ENCODE results near the gene DARS2. TPM values are rescaled to one million over a fixed set of nuclear protein-coding genes. Genes with fewer than 3 reads are reported as not detected.

The DARS2 gene
- total RNA-seq, 4 donors from 2014 or later: 5.5 to 9.1 (median 7.7) TPM

DNA sequence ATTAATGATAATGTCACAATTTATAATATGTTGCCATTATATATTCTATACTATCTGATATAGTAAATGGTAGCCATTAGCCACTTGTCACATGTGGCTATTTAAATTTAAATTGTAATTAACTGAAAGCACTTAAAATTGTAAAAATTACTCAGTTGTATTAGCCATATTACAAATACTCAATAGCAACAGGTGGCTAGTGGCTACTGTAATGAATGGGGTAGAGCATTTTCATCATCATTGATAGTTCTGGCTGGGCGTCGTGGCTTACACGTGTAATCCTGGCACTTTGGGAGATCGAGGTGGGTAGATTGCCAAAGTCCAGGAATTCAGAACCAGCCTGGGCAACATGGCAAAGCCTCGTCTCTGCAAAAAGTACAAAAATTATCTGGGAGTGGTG is 60.2 kb downstream of the DARS2 start:
- H3K27ac ChIP-seq (replicated peaks in 1 of 4): no peak overlapping the region
- intact Hi-C loops (cut with DNase I): no loop called here
- H3K36me3 ChIP-seq: peaks cover 14 to 34% (median 29%) of the 10 kb centered on the region in 4 donors
- no peaks in the 10 kb centered on the region for H3K4me1 ChIP-seq
- no peaks in the 10 kb centered on the region for H3K27me3 ChIP-seq
- 94% methylated on average over 5 of the region's 5 CpGs for WGBS
- H3K4me3 ChIP-seq: no peak overlapping the region
- no peaks in the 10 kb centered on the region for H3K9me3 ChIP-seq
- DNase-seq (ENCODE audit: extremely low spot score): no peak
- TF ChIP-seq EP300 (IDR thresholded peaks at IDR 0.05) (no peak), POLR2A (IDR thresholded peaks at IDR 0.05; ENCODE audit: low read depth) (no peak), POLR2AphosphoS5 (IDR thresholded peaks at IDR 0.05) (no peak)
- TF ChIP-seq, protein P1, sequence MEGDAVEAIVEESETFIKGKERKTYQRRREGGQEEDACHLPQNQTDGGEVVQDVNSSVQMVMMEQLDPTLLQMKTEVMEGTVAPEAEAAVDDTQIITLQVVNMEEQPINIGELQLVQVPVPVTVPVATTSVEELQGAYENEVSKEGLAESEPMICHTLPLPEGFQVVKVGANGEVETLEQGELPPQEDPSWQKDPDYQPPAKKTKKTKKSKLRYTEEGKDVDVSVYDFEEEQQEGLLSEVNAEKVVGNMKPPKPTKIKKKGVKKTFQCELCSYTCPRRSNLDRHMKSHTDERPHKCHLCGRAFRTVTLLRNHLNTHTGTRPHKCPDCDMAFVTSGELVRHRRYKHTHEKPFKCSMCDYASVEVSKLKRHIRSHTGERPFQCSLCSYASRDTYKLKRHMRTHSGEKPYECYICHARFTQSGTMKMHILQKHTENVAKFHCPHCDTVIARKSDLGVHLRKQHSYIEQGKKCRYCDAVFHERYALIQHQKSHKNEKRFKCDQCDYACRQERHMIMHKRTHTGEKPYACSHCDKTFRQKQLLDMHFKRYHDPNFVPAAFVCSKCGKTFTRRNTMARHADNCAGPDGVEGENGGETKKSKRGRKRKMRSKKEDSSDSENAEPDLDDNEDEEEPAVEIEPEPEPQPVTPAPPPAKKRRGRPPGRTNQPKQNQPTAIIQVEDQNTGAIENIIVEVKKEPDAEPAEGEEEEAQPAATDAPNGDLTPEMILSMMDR (IDR thresholded peaks at IDR 0.05): no peak

DNA sequence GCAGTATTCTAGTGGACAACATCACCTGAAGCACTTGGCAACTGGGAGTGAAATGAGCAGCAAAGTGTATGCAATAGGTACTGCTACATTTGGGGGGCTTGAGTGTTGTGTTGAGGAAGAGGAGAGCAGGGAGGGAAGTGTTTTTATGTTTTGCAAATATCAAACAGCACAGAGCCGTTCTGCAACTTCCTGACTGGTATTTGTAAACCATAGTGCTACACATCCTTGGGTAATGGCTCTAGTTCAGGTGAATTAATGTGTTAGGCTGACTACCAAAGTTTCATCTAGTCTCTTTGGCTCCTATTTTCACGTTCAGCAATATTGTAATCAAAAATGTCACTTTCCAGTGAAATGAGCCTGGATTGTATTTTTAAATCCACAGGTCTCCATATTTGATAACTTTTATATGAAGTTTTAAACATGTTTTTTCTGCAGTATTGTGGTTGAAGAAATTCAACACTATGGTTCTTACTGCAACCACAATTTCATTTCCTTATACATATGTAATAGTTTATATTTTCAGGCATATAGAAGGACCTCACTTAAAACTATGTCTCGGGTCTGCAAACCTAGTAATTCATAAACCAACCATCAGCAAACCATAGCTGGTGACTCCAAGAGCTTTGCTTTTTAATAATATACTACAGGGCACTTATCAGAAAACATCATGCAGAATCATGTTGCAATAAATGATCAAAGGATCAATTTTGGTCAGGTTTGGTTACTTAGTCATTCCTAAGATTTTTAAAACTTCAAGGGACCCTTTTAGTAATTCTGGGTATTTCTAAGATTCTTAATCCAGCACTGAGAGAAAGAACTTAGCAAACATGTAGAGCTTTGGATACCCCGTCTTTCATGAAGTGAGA is 62.5 kb downstream of the DARS2 start:
- no peak for DNase-seq (ENCODE audit: extremely low spot score)
- peaks cover 14 to 29% (median 24%) of the 10 kb centered on the region in 4 donors for H3K36me3 ChIP-seq
- H3K27me3 ChIP-seq: no peaks in the 10 kb centered on the region
- intact Hi-C loops (cut with DNase I): no loop called here
- no peak overlapping the region for H3K27ac ChIP-seq (replicated peaks in 1 of 4)
- TF ChIP-seq EP300 (IDR thresholded peaks at IDR 0.05): no peak
- no peak for TF ChIP-seq POLR2A (IDR thresholded peaks at IDR 0.05; ENCODE audit: low read depth)
- TF ChIP-seq, protein P1 (IDR thresholded peaks at IDR 0.05): no peak
- TF ChIP-seq POLR2AphosphoS5 (IDR thresholded peaks at IDR 0.05): no peak
- no peaks in the 10 kb centered on the region for H3K9me3 ChIP-seq
- WGBS: 89% methylated on average over 4 of the region's 4 CpGs
- no peaks in the 10 kb centered on the region for H3K4me1 ChIP-seq
- H3K4me3 ChIP-seq: no peak overlapping the region

DNA sequence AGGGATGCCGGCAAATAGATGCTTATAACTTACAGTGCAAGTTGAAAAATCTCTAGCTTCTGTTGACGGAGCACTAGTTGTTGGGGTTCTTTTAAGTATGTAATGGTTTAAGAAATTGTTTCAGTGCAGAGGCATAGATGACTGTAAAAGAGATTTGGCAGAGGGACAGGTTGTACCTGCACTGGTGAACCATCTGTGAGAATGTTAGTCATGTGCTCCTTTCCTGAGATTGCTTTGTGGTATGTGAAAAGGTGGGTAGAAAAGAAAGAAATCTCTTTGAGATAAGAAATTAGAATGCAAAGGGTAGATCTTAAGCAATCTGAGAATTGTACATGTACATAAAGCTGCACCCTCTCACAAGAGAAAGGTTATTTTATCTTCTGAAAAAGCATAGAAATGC is 63.2 kb downstream of the DARS2 start:
- H3K9me3 ChIP-seq: no peaks in the 10 kb centered on the region
- no peaks in the 10 kb centered on the region for H3K4me1 ChIP-seq
- no peak overlapping the region for H3K27ac ChIP-seq (replicated peaks in 1 of 4)
- H3K36me3 ChIP-seq: peaks cover 14 to 29% (median 24%) of the 10 kb centered on the region in 4 donors
- DNase-seq (ENCODE audit: extremely low spot score): no peak
- H3K4me3 ChIP-seq: no peak overlapping the region
- no peaks in the 10 kb centered on the region for H3K27me3 ChIP-seq
- intact Hi-C loops (cut with DNase I): no loop called here
- WGBS: 100% methylated on average over 2 of the region's 2 CpGs
- TF ChIP-seq EP300 (IDR thresholded peaks at IDR 0.05): no peak

DNA sequence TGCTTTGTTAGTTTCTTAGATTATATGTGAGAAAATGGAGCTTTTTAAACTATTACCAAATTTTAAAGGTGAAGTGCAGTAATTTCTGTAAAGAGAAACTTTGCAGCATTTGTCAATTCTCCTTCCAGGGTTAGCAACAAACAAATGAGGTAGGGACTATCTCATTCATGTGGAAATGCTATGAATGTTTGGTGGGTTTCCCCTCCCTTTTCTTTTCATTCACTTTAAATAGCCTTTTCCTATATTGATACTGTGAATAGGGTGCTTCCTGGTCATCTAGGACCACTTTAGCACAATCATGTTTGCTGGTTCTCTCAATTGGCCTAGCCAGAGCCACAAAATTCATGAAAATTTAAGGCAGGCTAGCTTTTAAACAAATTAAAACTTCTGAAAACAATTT is 64.3 kb downstream of the DARS2 start:
- Histone ChIP-seq H3K27me3 (no peaks in the 10 kb centered on the region), H3K4me1 (no peaks in the 10 kb centered on the region), H3K27ac (replicated peaks in 1 of 4) (no peak overlapping the region), H3K36me3 (peaks cover 14 to 29% (median 24%) of the 10 kb centered on the region in 4 donors), H3K4me3 (no peak overlapping the region), H3K9me3 (no peaks in the 10 kb centered on the region)
- no peak for DNase-seq (ENCODE audit: extremely low spot score)
- intact Hi-C loops (cut with DNase I): no loop called here
- no peak for TF ChIP-seq POLR2AphosphoS5 (IDR thresholded peaks at IDR 0.05)
- TF ChIP-seq POLR2A (IDR thresholded peaks at IDR 0.05; ENCODE audit: low read depth): no peak
- no peak for TF ChIP-seq EP300 (IDR thresholded peaks at IDR 0.05)
- TF ChIP-seq, protein P1 (IDR thresholded peaks at IDR 0.05): no peak

DNA sequence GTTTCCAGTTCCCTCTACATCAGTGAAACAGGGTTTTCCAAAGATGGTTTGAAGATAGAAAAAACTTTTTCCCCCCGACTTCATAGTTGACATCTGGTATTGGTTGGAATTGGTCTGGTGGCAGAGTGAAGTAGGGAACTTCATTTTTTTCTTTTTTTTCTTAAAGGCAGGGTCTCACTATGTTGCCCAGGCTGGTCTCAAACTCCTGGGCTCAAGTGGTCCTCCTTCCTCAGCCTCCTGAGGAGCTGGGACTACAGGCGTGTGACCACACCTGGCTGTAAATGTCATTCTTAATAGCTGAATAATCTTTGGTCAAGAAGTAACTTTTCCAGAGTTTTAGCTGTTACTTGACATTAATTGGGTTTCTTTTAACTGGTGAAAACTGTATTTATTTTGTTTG is 65.4 kb downstream of the DARS2 start:
- no peak overlapping the region for H3K4me3 ChIP-seq
- H3K9me3 ChIP-seq: no peaks in the 10 kb centered on the region
- 95% methylated on average over 2 of the region's 2 CpGs for WGBS
- intact Hi-C loops (cut with DNase I): no loop called here
- TF ChIP-seq EP300 (IDR thresholded peaks at IDR 0.05): no peak
- no peak for DNase-seq (ENCODE audit: extremely low spot score)
- peaks cover 14 to 38% (median 26%) of the 10 kb centered on the region in 4 donors for H3K36me3 ChIP-seq
- no peaks in the 10 kb centered on the region for H3K27me3 ChIP-seq
- H3K27ac ChIP-seq (replicated peaks in 1 of 4): no peak overlapping the region
- H3K4me1 ChIP-seq: no peaks in the 10 kb centered on the region
